ENCODE measurements around the gene PSMD13. TPM values are rescaled to one million over a fixed set of nuclear protein-coding genes. Genes with fewer than 3 reads are reported as not detected.

Gene PSMD13
- total RNA-seq, 1 experiment from 2014 or later: 141 TPM

DNA sequence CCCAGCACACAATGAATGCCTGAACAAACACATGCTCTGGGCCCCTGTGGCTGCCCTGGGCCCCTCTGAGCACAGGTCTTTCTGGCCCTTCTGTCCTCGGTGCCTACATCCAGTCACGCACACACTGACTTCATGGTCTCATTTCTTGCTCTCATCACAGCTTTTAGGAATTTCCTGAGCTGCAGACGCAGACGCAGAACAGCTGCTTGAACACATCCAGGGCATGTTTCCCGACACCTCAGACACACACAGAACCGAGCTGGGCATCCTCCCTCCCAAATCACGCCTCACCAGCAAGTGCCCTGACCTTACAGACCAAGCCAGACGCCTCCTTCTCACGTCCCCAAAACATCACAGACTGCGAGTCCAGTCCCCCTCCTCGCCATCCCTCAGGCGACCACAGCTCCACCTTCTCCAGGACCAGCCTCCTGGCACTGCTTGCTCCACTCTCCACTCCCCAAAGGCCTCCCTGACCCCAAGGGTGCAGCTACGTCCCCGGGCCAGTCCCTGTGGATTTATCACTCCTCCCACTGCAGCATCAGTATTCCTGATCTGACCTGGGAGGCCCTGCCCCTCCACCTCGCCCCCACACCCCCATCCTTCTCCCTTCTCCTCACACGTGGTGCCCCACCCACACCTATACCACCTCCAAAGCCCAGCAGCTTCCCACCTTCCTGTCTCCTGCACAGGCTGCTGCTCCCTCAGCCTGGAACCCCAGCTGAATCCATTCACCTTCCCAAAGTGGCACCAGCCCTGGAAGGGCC, 13.6 kb upstream of the PSMD13 start:
- H4K8ac ChIP-seq (replicated peaks; ENCODE audit: insufficient read length, low read depth, low read length): no peak overlapping the region
- no peak overlapping the region for H2AFZ ChIP-seq (ENCODE audit: low read length)
- no peak overlapping the region for H3K4me3 Mint-ChIP-seq
- no peaks in the 10 kb centered on the region for H3K79me2 ChIP-seq (ENCODE audit: insufficient read depth, low read length)
- H3K27ac ChIP-seq (ENCODE audit: insufficient read length, low read depth, low read length): no peak overlapping the region
- no peak overlapping the region for H2BK20ac ChIP-seq (ENCODE audit: low read depth, low read length, poor library complexity, severe bottlenecking)
- H3K9me3 Mint-ChIP-seq: no peaks in the 10 kb centered on the region
- no peaks in the 10 kb centered on the region for H3K9me3 ChIP-seq (ENCODE audit: control insufficient read depth, low read depth, low read length)
- no peak overlapping the region for H2BK5ac ChIP-seq (ENCODE audit: insufficient read length, low read length)
- TF ChIP-seq, protein P1, sequence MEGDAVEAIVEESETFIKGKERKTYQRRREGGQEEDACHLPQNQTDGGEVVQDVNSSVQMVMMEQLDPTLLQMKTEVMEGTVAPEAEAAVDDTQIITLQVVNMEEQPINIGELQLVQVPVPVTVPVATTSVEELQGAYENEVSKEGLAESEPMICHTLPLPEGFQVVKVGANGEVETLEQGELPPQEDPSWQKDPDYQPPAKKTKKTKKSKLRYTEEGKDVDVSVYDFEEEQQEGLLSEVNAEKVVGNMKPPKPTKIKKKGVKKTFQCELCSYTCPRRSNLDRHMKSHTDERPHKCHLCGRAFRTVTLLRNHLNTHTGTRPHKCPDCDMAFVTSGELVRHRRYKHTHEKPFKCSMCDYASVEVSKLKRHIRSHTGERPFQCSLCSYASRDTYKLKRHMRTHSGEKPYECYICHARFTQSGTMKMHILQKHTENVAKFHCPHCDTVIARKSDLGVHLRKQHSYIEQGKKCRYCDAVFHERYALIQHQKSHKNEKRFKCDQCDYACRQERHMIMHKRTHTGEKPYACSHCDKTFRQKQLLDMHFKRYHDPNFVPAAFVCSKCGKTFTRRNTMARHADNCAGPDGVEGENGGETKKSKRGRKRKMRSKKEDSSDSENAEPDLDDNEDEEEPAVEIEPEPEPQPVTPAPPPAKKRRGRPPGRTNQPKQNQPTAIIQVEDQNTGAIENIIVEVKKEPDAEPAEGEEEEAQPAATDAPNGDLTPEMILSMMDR (conservative IDR thresholded peaks at IDR 0.05): no peak
- H3K27ac Mint-ChIP-seq: peak overlapping the region in 2 of 3 experiments; percentile 5 to 71; a peak in 4 of 7 replicates
- peaks cover 0 to 12% (median 5%) of the 10 kb centered on the region in 3 experiments; a peak in 3 of 7 replicates for H3K36me3 Mint-ChIP-seq (ENCODE audit: insufficient read depth in 1 of 3, low read depth in 3 of 3)
- H3K56ac ChIP-seq (ENCODE audit: insufficient read length, low read depth, low read length): no peak overlapping the region
- no peak overlapping the region for H2BK15ac ChIP-seq (ENCODE audit: low read depth, low read length)
- no peak overlapping the region for H2AK5ac ChIP-seq (ENCODE audit: insufficient read length, low read length)
- H3K4me2 ChIP-seq (ENCODE audit: insufficient read depth, insufficient read length, low read length): no peak overlapping the region
- H3K27me3 ChIP-seq (ENCODE audit: insufficient read depth, low read length): no peaks in the 10 kb centered on the region
- H3T11ph ChIP-seq (ENCODE audit: low read length): no peak overlapping the region
- H3K14ac ChIP-seq (ENCODE audit: insufficient read depth, low read length): no peak overlapping the region
- no peaks in the 10 kb centered on the region for H3K23me2 ChIP-seq (ENCODE audit: insufficient read length, low read depth, low read length, poor library complexity, severe bottlenecking)
- H3K18ac ChIP-seq (ENCODE audit: insufficient read length, low read depth, low read length): no peak overlapping the region
- no peaks in the 10 kb centered on the region for H3K79me1 ChIP-seq (ENCODE audit: insufficient read depth, low read depth, low read length, poor library complexity, severe bottlenecking)
- H4K20me1 ChIP-seq (ENCODE audit: control insufficient read depth, insufficient read depth, insufficient read length): no peaks in the 10 kb centered on the region
- peaks cover 1% of the 10 kb centered on the region; the same call in 1 of the 2 replicates for H3K27me3 Mint-ChIP-seq (ENCODE audit: low read depth)
- H2BK12ac ChIP-seq (ENCODE audit: insufficient read length, low read depth, low read length): no peak overlapping the region
- DNase-seq: no peak
- H3K4me1 Mint-ChIP-seq: no peaks in the 10 kb centered on the region
- H3K9ac ChIP-seq (ENCODE audit: extremely low read depth, insufficient read length, low read length): no peak overlapping the region
- H4K5ac ChIP-seq (ENCODE audit: insufficient read length, low read depth, low read length): no peak overlapping the region
- H3K23ac ChIP-seq (ENCODE audit: insufficient read length, low read depth, low read length): no peak overlapping the region
- H3K4ac ChIP-seq (ENCODE audit: low read depth, low read length): no peak overlapping the region
- no peaks in the 10 kb centered on the region for H3K4me1 ChIP-seq (ENCODE audit: insufficient read depth, low read length)
- no peak overlapping the region for H2BK120ac ChIP-seq (ENCODE audit: low read depth, low read length, poor library complexity, severe bottlenecking)
- no CpG with 5 or more reads among the region's 16 CpGs for WGBS (ENCODE audit: extremely low coverage, insufficient read length, low lambda C conversion rate)
- H4K91ac ChIP-seq (ENCODE audit: insufficient read length, low read depth, low read length): no peak overlapping the region

Data from H9 (cell line).